ENCODE measurements around the gene PLEKHB2.
"Not testable (repeated sequence)": the region's sequence is repeated elsewhere in the genome, so short reads cannot be mapped to it uniquely, and the experiment has no call there.

GRCh38 chr2:131068172-131068571 lies 37.0 kb upstream of the PLEKHB2 start:
- not testable (repeated sequence) for TF ChIP-seq RELA (IDR thresholded peaks at IDR 0.05; ENCODE audit: borderline replicate concordance, partially characterized antibody); CREB1 (IDR thresholded peaks at IDR 0.05; ENCODE audit: low read depth); MTA2 (IDR thresholded peaks at IDR 0.05; ENCODE audit: low read depth); CTCF (IDR thresholded peaks at IDR 0.05 in 2 of 3, conservative IDR thresholded peaks at IDR 0.05 in 1 of 3; ENCODE audit: control insufficient read depth in 2 of 3, extremely low read depth in 1 of 3, insufficient read depth in 1 of 3, low read depth in 3 of 3, low read length in 3 of 3); POLR2A (IDR thresholded peaks at IDR 0.05; ENCODE audit: low read depth, low read length); TARDBP (IDR thresholded peaks at IDR 0.05; ENCODE audit: borderline replicate concordance); RAD51 (IDR thresholded peaks at IDR 0.05); ATF2 (IDR thresholded peaks at IDR 0.05; ENCODE audit: low read length); POLR2AphosphoS5 (IDR thresholded peaks at IDR 0.05; ENCODE audit: low read length); TCF12 (IDR thresholded peaks at IDR 0.05; ENCODE audit: low read depth, low read length); LARP7 (IDR thresholded peaks at IDR 0.05); DPF2 (IDR thresholded peaks at IDR 0.05)

Measured in GM12878 (cell line).